Testis (tissue), 3 donors: ENCODE measurements around the gene STUM. TPM values are rescaled to one million over a fixed set of nuclear protein-coding genes. Genes with fewer than 3 reads are reported as not detected.

Experiments used
- DNase-seq: peaks from one replicate; pipeline ENCODE4 v3.0.0-alpha.2; 2019
- H3K27ac ChIP-seq, 2 donors: fragments of 200-600 bp; sonication (generic); one replicate each; pipeline ENCODE4 v1.5.1; 2019
- H3K27me3 ChIP-seq: fragments of 200-600 bp; sonication (generic); one replicate; pipeline ENCODE4 v1.5.1; 2019
- H3K36me3 ChIP-seq: fragments of 200-600 bp; sonication (generic); one replicate; pipeline ENCODE4 v1.5.1; 2017; ENCODE audit warnings: low read depth; ENCODE audit errors: missing control alignments
- H3K4me1 ChIP-seq: fragments of 200-600 bp; sonication (generic); one replicate; pipeline ENCODE4 v1.5.1; 2019
- H3K4me3 ChIP-seq, 2 donors: fragments of 200-600 bp; sonication (generic); one replicate each; pipeline ENCODE4 v1.5.1; 2017 to 2019
- H3K9me3 ChIP-seq: fragments of 200-600 bp; sonication (generic); one replicate; pipeline ENCODE4 v1.5.1; 2017
- POLR2A ChIP-seq: fragments of 450-650 bp; IDR thresholded peaks from one replicate; pipeline ENCODE4 v1.6.1; 2017; ENCODE audit warnings: antibody characterized with exemption, mild to moderate bottlenecking, moderate library complexity
- WGBS, 2 donors: methylation state at CpG; one replicate each; pipeline ENCODE4 v1.1.5; 2018; 5-methylcytosine and 5-hydroxymethylcytosine counted together
- intact Hi-C: fragments of 100-400 bp; cut with DNase I; formaldehyde crosslinking; loops from one replicate; pipeline ENCODE4 v1.15.1; 2023; ENCODE audit warnings: low total_unique reads
- polyA plus RNA-seq: library from polyadenylated mRNA; stranded (reverse); fragments of 350-450 nt; fragmentation: Illumina TruSeq; extraction: RNeasy Lipid Tissue Mini Kit (QIAGEN cat#74804); gene quantifications from one replicate; pipeline ENCODE4 v1.2.3, GENCODE V29; 2014; ENCODE audit warnings: low read depth, low replicate concordance; ENCODE audit not compliant: insufficient read depth
- total RNA-seq, 2 donors: library from RNA; depleted of rRNA; stranded (reverse); fragments of >200 nt; gene quantifications; one replicate each; pipeline ENCODE4 v1.2.3, GENCODE V29; 2016
- TF ChIP-seq, protein P1 (sequence below), 3 experiments: fragments of 450-650 bp in 2 of 3; fragments of 200-600 bp in 1 of 3; sonication (generic) in 1 of 3; IDR thresholded peaks; one replicate each; pipeline ENCODE4 v1.5.1; 2016 to 2019; ENCODE audit warnings: antibody characterized with exemption in 3 of 3, mild to moderate bottlenecking in 2 of 3, moderate library complexity in 1 of 3

The STUM gene
- total and polyA plus RNA-seq, 3 donors from 2014 or later: 2.5 to 4.5 (median 3.7) TPM

DNA sequence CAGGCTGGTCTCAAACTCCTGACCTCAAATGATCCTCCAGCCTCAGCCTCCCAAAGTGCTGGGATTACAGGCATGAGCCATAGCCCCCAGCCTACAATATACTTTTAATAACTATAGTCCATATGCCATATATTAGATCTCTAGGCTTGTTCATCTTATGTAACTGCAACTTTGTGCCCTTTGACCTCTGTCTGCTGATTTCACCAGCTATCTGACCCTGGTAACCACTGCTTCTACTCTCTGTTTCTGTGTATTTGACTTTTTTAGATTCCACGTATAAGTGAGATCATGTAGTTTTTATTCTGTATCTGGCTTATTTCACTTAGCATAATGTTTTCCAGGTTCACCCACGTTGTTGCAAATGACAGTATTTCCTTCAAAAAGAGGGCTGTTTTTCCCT, 25.5 kb downstream of the STUM start:
- Histone ChIP-seq H3K4me3 (no peak overlapping the region), H3K36me3 (no peaks in the 10 kb centered on the region), H3K4me1 (no peaks in the 10 kb centered on the region), H3K9me3 (no peaks in the 10 kb centered on the region), H3K27ac (no peak overlapping the region), H3K27me3 (no peaks in the 10 kb centered on the region)
- TF ChIP-seq POLR2A: no peak
- TF ChIP-seq, protein P1, sequence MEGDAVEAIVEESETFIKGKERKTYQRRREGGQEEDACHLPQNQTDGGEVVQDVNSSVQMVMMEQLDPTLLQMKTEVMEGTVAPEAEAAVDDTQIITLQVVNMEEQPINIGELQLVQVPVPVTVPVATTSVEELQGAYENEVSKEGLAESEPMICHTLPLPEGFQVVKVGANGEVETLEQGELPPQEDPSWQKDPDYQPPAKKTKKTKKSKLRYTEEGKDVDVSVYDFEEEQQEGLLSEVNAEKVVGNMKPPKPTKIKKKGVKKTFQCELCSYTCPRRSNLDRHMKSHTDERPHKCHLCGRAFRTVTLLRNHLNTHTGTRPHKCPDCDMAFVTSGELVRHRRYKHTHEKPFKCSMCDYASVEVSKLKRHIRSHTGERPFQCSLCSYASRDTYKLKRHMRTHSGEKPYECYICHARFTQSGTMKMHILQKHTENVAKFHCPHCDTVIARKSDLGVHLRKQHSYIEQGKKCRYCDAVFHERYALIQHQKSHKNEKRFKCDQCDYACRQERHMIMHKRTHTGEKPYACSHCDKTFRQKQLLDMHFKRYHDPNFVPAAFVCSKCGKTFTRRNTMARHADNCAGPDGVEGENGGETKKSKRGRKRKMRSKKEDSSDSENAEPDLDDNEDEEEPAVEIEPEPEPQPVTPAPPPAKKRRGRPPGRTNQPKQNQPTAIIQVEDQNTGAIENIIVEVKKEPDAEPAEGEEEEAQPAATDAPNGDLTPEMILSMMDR (IDR thresholded peaks at IDR 0.05): no peak
- DNase-seq: no peak
- WGBS, 2 donors: 79 to 83% methylated on average over 2 of the region's 2 CpGs
- intact Hi-C loops: no loop called here

- DNase-seq: no peak
- H3K27ac ChIP-seq: no peak overlapping the region
Measured at GRCh38 chr1:226574591-226575435, 26.2 kb downstream of the STUM start.

DNA sequence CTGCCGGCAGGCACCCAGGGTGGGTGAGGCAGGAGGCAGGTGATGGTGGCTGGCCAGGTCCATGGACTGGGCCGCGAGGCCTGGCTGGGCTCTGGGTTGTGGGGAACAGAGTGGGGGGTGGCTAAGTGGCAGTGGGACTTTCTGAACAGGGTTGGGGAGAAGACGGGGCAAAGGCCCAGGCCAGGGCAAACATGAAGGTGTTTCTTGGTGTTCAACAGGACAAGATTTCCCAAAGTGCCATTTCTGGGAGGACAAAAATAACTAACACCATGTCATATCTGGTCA, 26.8 kb downstream of the STUM start:
- intact Hi-C loops: no loop called here
- no peak for TF ChIP-seq POLR2A
- TF ChIP-seq, protein P1 (IDR thresholded peaks at IDR 0.05): no peak
- DNase-seq: no peak
- Histone ChIP-seq H3K36me3 (no peaks in the 10 kb centered on the region), H3K4me1 (no peaks in the 10 kb centered on the region), H3K27ac (no peak overlapping the region), H3K4me3 (no peak overlapping the region), H3K9me3 (no peaks in the 10 kb centered on the region), H3K27me3 (no peaks in the 10 kb centered on the region)
- WGBS, 2 donors: 91 to 97% methylated on average over 4 of the region's 4 CpGs

More at GRCh38 chr1:226574591-226575435, 26.2 kb downstream of the STUM start:
- H3K36me3 ChIP-seq: no peaks in the 10 kb centered on the region
- no peak overlapping the region for H3K4me3 ChIP-seq
- no peaks in the 10 kb centered on the region for H3K27me3 ChIP-seq
- no peaks in the 10 kb centered on the region for H3K9me3 ChIP-seq
- 87 to 95% methylated on average over 14 to 21 of the region's 21 CpGs for WGBS, 2 donors
- H3K4me1 ChIP-seq: no peaks in the 10 kb centered on the region
- no peak for TF ChIP-seq POLR2A
- TF ChIP-seq, protein P1 (IDR thresholded peaks at IDR 0.05): no peak
- intact Hi-C loops: no loop called here

- Histone ChIP-seq H3K4me3 (no peak overlapping the region), H3K27ac (no peak overlapping the region), H3K27me3 (no peaks in the 10 kb centered on the region), H3K4me1 (no peaks in the 10 kb centered on the region), H3K9me3 (no peaks in the 10 kb centered on the region), H3K36me3 (no peaks in the 10 kb centered on the region)
- 80 to 81% methylated on average over 6 to 9 of the region's 9 CpGs for WGBS, 2 donors
- intact Hi-C loops: no loop called here
- TF ChIP-seq, protein P1 (IDR thresholded peaks at IDR 0.05): no peak
- TF ChIP-seq POLR2A: no peak
- DNase-seq: no peak
Measured at GRCh38 chr1:226575739-226576378, 27.3 kb downstream of the STUM start.
